Suprapubic skin (tissue), 4 donors: ENCODE data around the gene SEMA7A. TPM values are rescaled to one million over a fixed set of nuclear protein-coding genes. Genes with fewer than 3 reads are reported as not detected.

Source experiments
- DNase-seq, 2 donors: peaks; one replicate each; pipeline ENCODE4 v3.0.0-alpha.2; 2019; ENCODE audit warnings: low spot score in 2 of 2
- H3K27ac ChIP-seq: fragments of 200-600 bp; sonication (generic); one replicate; pipeline ENCODE4 v1.5.1; 2019
- H3K27me3 ChIP-seq: fragments of 200-600 bp; sonication (generic); one replicate; pipeline ENCODE4 v1.5.1; 2019
- H3K36me3 ChIP-seq: fragments of 200-600 bp; sonication (generic); one replicate; pipeline ENCODE4 v1.5.1; 2019
- H3K4me1 ChIP-seq: fragments of 200-600 bp; sonication (generic); one replicate; pipeline ENCODE4 v1.5.1; 2019
- H3K4me3 ChIP-seq: fragments of 200-600 bp; sonication (generic); one replicate; pipeline ENCODE4 v1.5.1; 2019; ENCODE audit warnings: mild to moderate bottlenecking
- H3K9me3 ChIP-seq: fragments of 200-600 bp; sonication (generic); one replicate; pipeline ENCODE4 v1.5.1; 2019
- CTCF ChIP-seq, 2 donors: fragments of 200-600 bp in 1 of 2; fragments of 450-650 bp in 1 of 2; sonication (generic) in 1 of 2; IDR thresholded peaks; one replicate each; pipeline ENCODE4 v1.5.1; 2016 to 2019; ENCODE audit warnings: antibody characterized with exemption in 2 of 2, mild to moderate bottlenecking in 1 of 2, moderate library complexity in 1 of 2
- EP300 ChIP-seq: sonication (generic); formaldehyde crosslinking; IDR thresholded peaks from one replicate; pipeline ENCODE4 v1.6.1; 2017; ENCODE audit warnings: antibody characterized with exemption
- POLR2A ChIP-seq, 2 donors: fragments of 450-650 bp; IDR thresholded peaks; one replicate each; pipeline ENCODE4 v1.6.1; 2017; ENCODE audit warnings: antibody characterized with exemption in 2 of 2, mild to moderate bottlenecking in 2 of 2, moderate library complexity in 2 of 2
- POLR2AphosphoS5 ChIP-seq, 3 donors: sonication (generic); formaldehyde crosslinking; IDR thresholded peaks; one replicate each; pipeline ENCODE4 v1.6.1; 2017; ENCODE audit warnings: antibody characterized with exemption in 3 of 3
- WGBS: methylation state at CpG from one replicate; pipeline ENCODE4 v1.1.5; 2018; 5-methylcytosine and 5-hydroxymethylcytosine counted together
- total RNA-seq, 4 donors: library from RNA; depleted of rRNA; stranded (reverse); fragments of >200 nt; gene quantifications; one replicate each; pipeline ENCODE4 v1.1.0, GENCODE V29; 2016

SEMA7A gene
- total RNA-seq, 4 donors from 2014 or later, result 10.1 to 31.4 (median 18.0) TPM

DNA sequence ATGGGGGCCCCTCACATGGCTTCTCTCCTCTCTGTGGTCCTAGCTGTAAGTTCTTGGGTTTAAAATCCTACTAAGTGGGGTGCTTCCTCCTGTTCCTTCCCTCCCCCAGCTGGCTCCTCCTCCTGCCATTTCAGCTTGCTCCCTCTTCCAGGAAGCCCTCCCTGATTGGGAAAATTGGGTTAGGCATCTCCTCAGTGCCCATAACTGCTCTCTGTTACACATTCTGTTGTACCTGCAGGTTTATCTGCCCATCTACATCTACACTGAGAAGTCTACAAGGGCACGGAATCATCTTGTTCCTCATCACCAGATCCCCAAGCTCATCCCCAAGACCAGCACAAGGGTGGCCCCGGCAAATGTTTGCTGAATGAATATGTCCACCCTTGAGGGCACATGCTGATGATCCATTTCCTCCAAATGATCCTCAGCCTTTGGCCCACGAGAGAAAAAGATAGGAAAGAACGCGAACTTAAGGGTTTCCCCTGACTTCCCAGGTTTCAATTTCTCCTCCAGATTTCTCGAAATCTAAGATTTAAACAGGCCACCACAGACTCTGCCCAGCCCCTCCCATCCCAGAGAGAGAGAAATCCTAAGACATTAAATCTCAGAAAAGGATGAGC is 3.9 kb downstream of the SEMA7A start:
- H3K9me3 ChIP-seq, result no peaks in the 10 kb centered on the region
- no peak overlapping the region for H3K27ac ChIP-seq
- no peak overlapping the region for H3K4me3 ChIP-seq
- H3K4me1 ChIP-seq, result peaks cover 29% of the 10 kb centered on the region
- DNase-seq, result no peak
- no peak for TF ChIP-seq CTCF (IDR thresholded peaks at IDR 0.05)
- no peak for TF ChIP-seq POLR2A (IDR thresholded peaks at IDR 0.05)
- peaks cover 23% of the 10 kb centered on the region for H3K27me3 ChIP-seq
- H3K36me3 ChIP-seq, result no peaks in the 10 kb centered on the region
- 84% methylated on average over 6 of the region's 6 CpGs for WGBS

DNA sequence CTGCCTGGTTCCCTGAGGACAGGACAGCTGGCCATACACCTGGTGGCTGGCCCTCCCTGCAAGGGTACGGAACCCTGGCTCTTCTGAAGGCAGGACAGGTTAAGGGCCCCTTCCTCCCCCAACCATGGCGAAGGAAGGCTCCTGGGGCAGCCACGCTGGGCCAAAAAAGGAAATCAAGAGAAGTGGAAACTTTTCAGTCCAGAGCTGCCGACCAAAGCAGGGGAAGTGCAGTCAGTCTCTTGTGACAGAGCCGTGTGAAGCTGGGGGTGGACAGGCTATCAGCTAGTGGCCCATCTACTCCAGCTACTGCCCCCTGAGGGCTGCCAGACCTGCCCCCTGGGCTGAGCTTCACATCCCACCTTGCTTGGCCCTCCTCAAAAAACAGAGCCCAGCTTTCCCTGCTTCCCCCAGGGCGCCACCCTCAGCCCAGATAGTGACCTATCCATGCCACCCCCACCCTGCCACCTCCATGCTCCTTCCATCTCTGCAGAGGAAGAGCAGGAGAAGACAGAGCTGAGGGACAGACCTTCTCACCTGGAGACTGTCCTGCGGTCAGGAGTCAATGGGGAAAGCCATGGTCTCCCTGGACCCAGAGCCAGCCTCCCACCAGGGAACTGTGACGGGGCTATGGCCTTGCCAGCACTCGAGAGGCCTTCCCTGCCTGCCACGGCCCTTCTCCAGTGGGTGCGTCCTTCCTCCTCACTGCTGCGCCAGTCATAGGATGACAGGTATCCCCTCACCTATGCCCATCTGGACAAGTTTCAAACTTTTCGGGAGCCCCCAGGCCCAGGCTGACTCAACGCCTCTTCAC is 4.6 kb downstream of the SEMA7A start:
- H3K9me3 ChIP-seq, result no peaks in the 10 kb centered on the region
- DNase-seq, result no peak
- 82% methylated on average over 14 of the region's 14 CpGs for WGBS
- TF ChIP-seq POLR2A (IDR thresholded peaks at IDR 0.05) (no peak), CTCF (IDR thresholded peaks at IDR 0.05) (no peak), EP300 (no peak), POLR2AphosphoS5 (IDR thresholded peaks at IDR 0.05) (no peak)
- peaks cover 23% of the 10 kb centered on the region for H3K27me3 ChIP-seq
- no peaks in the 10 kb centered on the region for H3K36me3 ChIP-seq
- no peak overlapping the region for H3K27ac ChIP-seq
- peaks cover 24% of the 10 kb centered on the region for H3K4me1 ChIP-seq
- no peak overlapping the region for H3K4me3 ChIP-seq

DNA sequence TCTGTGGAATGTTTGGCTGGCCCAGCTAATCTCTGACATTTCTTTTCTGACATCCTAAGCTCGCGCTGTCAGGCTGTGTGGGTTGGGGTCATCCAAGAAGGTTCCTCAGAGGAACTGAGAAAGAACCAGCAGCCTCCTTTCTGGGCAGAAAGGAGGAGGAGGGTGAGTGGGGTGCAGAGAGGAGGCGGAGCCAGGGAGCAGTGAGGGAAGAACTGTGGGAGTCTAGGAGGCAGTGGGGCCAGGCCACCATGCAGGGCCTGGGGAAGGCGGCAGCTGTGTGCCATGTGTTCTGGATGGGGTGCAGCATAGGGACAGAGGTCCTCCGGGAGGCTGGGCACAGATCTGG is 5.3 kb downstream of the SEMA7A start:
- peaks cover 20% of the 10 kb centered on the region for H3K4me1 ChIP-seq
- H3K4me3 ChIP-seq, result no peak overlapping the region
- H3K27ac ChIP-seq, result no peak overlapping the region
- DNase-seq, result no peak
- no peaks in the 10 kb centered on the region for H3K9me3 ChIP-seq
- TF ChIP-seq POLR2A (IDR thresholded peaks at IDR 0.05) (no peak), CTCF (IDR thresholded peaks at IDR 0.05) (no peak)
- peaks cover 23% of the 10 kb centered on the region for H3K27me3 ChIP-seq
- WGBS, result 91% methylated on average over 5 of the region's 5 CpGs
- H3K36me3 ChIP-seq, result no peaks in the 10 kb centered on the region

- WGBS, result 89% methylated on average over 8 of the region's 9 CpGs
- Histone ChIP-seq H3K4me3 (no peak overlapping the region), H3K36me3 (no peaks in the 10 kb centered on the region), H3K4me1 (peaks cover 17% of the 10 kb centered on the region), H3K9me3 (no peaks in the 10 kb centered on the region), H3K27me3 (peaks cover 17% of the 10 kb centered on the region), H3K27ac (no peak overlapping the region)
- TF ChIP-seq EP300, result no peak
- TF ChIP-seq CTCF (IDR thresholded peaks at IDR 0.05), result no peak
- no peak for TF ChIP-seq POLR2AphosphoS5 (IDR thresholded peaks at IDR 0.05)
- TF ChIP-seq POLR2A (IDR thresholded peaks at IDR 0.05), result no peak
- DNase-seq, result no peak
Measured at GRCh38 chr15:74427607-74428441, 5.9 kb downstream of the SEMA7A start.
